ENCODE measurements around the gene RAB27A.
A peak's percentile ranks its signal among the peaks of the same experiment; 100 is the strongest.
"Not testable (repeated sequence)": the region's sequence is repeated elsewhere in the genome, so short reads cannot be mapped to it uniquely, and the experiment has no call there.

RAB27A gene

GRCh38 chr15:55320963-55321362, 31.4 kb upstream of the RAB27A start:
- DNase-seq (ENCODE audit: low read depth): no peak
- H3K4me3 ChIP-seq (ENCODE audit: control insufficient read depth, low read depth, low read length): no peak overlapping the region
- TF ChIP-seq CTCF (conservative IDR thresholded peaks at IDR 0.05; ENCODE audit: control insufficient read depth, insufficient read depth, low read depth, low read length): no peak

GRCh38 chr15:55320238-55320550, 30.6 kb upstream of the RAB27A start:
- no peak for DNase-seq (ENCODE audit: low read depth)
- peak overlapping the region; percentile 98 for H3K4me3 ChIP-seq (ENCODE audit: control insufficient read depth, low read depth, low read length)
- TF ChIP-seq CTCF (conservative IDR thresholded peaks at IDR 0.05; ENCODE audit: control insufficient read depth, insufficient read depth, low read depth, low read length): no peak

GRCh38 chr15:55319537-55320237, 30.1 kb upstream of the RAB27A start:
- no peak for TF ChIP-seq CTCF (conservative IDR thresholded peaks at IDR 0.05; ENCODE audit: control insufficient read depth, insufficient read depth, low read depth, low read length)
- peak; percentile 72 for DNase-seq (ENCODE audit: low read depth)
- peak overlapping the region; percentile 98 for H3K4me3 ChIP-seq (ENCODE audit: control insufficient read depth, low read depth, low read length)

- no peak for TF ChIP-seq CTCF (conservative IDR thresholded peaks at IDR 0.05; ENCODE audit: control insufficient read depth, insufficient read depth, low read depth, low read length)
- peak within 1 kb of the TSS; percentile 98 for H3K4me3 ChIP-seq (ENCODE audit: control insufficient read depth, low read depth, low read length)
- DNase-seq (ENCODE audit: low read depth): peak; percentile 89
Measured at GRCh38 chr15:55318588-55319494, 29.2 kb upstream of the RAB27A start, which contains the start of the genes PIGB and PIGBOS1. TSS of gene PIGB (plus strand) at chr15:55319222. CDS start at chr15:55319251, 29 bp downstream. TSS of gene PIGBOS1 (minus strand) at chr15:55319123. CDS start at chr15:55317792, 1,331 bp downstream.

- DNase-seq (ENCODE audit: low read depth): not testable (repeated sequence)
Measured at GRCh38 chr15:55302801-55303200, 13.2 kb upstream of the RAB27A start.

GRCh38 chr15:55297315-55297714, 7.7 kb upstream of the RAB27A start:
- TF ChIP-seq CTCF (conservative IDR thresholded peaks at IDR 0.05; ENCODE audit: control insufficient read depth, insufficient read depth, low read depth, low read length): no peak
- DNase-seq (ENCODE audit: low read depth): no peak
- no peak overlapping the region for H3K4me3 ChIP-seq (ENCODE audit: control insufficient read depth, low read depth, low read length)

More at GRCh38 chr15:55302801-55303200, 13.2 kb upstream of the RAB27A start:
- not testable (repeated sequence) for H3K4me3 ChIP-seq (ENCODE audit: control insufficient read depth, low read depth, low read length)

- peak overlapping the region; percentile 84 for H3K4me3 ChIP-seq (ENCODE audit: control insufficient read depth, low read depth, low read length)
- peak; percentile 93 for TF ChIP-seq CTCF (conservative IDR thresholded peaks at IDR 0.05; ENCODE audit: control insufficient read depth, insufficient read depth, low read depth, low read length)
- peak; percentile 79 for DNase-seq (ENCODE audit: low read depth)
Measured at GRCh38 chr15:55290528-55291057, 980 bp upstream of the RAB27A start.
